8988T (cell line): ENCODE measurements around the gene ADAM15.

Experiments
- DNase-seq: peaks from one replicate; pipeline ENCODE4 v3.0.0; 2011

Gene ADAM15

GRCh38 chr1:155050560-155051341 is at the start of gene ADAM15:
Gene ADAM15, plus strand, starts transcription at chr1:155051316. Its CDS starts 71 bp downstream, at chr1:155051387.
- peak; percentile 98 for DNase-seq

- no peak for DNase-seq
These were observed 49.8 kb upstream of the ADAM15 start for GRCh38 chr1:155001425-155001674.

GRCh38 chr1:155001675-155002463 is 49.2 kb upstream of the ADAM15 start:
- peak; percentile 95 for DNase-seq

- DNase-seq: no peak
These were observed 48.5 kb upstream of the ADAM15 start, which contains the start of gene ZBTB7B for GRCh38 chr1:155002464-155003226. Gene ZBTB7B, plus strand, starts transcription at chr1:155002802. Its CDS starts 11,859 bp downstream, at chr1:155014661.

GRCh38 chr1:155003227-155003765 is 47.8 kb upstream of the ADAM15 start:
- no peak for DNase-seq

- DNase-seq: no peak
These were observed 47.3 kb upstream of the ADAM15 start for GRCh38 chr1:155003766-155004351.

- no peak for DNase-seq
These were observed 46.6 kb upstream of the ADAM15 start for GRCh38 chr1:155004352-155005075.

GRCh38 chr1:155005076-155006011 is 45.8 kb upstream of the ADAM15 start:
- no peak for DNase-seq

- DNase-seq: no peak
These were observed 44.5 kb upstream of the ADAM15 start for GRCh38 chr1:155006601-155007101.

GRCh38 chr1:155007251-155007828 is 43.8 kb upstream of the ADAM15 start:
- DNase-seq: no peak

GRCh38 chr1:155008015-155008941 is 42.8 kb upstream of the ADAM15 start:
- no peak for DNase-seq

- no peak for DNase-seq
These were observed 41.9 kb upstream of the ADAM15 start for GRCh38 chr1:155009221-155009711.

GRCh38 chr1:155009742-155010141 is 41.4 kb upstream of the ADAM15 start:
- DNase-seq: no peak

- DNase-seq: no peak
These were observed 40.8 kb upstream of the ADAM15 start for GRCh38 chr1:155010211-155010918.

GRCh38 chr1:155011004-155011416 is 40.1 kb upstream of the ADAM15 start:
- no peak for DNase-seq

GRCh38 chr1:155011437-155012025 is 39.6 kb upstream of the ADAM15 start:
- DNase-seq: no peak

GRCh38 chr1:155012026-155012546 is 39.0 kb upstream of the ADAM15 start:
- no peak for DNase-seq
